HG02981 (cell line): Measurements from ENCODE around the gene ERBB3.

ENCODE experiments used
- ATAC-seq: cut with Tn5 transposase; IDR thresholded peaks from one replicate; pipeline ENCODE4 v1.9.1; 2021; ENCODE audit warnings: mild to moderate bottlenecking, moderate library complexity; ENCODE audit not compliant: unreplicated experiment

Gene ERBB3

DNA sequence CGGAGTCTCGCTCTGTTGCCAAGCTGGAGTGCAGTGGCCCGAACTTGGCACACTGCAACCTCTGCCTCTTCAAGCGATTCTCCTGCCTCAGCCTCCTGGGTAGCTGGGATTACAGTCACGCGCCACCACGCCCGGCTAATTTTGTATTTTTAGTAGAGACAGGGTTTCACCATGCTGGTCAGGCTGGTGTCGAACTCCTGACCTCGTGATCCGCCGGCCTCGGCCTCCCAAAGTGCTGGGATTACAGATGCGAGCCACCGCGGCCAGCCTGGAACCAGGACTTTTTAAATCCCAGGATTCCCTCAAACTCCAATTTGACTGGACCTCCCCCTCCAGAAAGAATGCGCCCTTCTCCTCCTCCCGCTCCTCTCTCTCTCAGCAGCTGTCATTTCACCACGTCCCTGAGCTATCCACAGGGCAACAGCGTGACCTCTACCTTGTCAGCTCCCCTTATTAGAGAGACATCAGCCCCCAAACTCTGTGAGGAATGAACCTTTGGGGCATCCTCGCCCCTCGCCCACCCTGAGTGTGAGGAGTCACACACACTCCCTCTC lies 50.1 kb downstream of the ERBB3 start:
- ATAC-seq: no peak

DNA sequence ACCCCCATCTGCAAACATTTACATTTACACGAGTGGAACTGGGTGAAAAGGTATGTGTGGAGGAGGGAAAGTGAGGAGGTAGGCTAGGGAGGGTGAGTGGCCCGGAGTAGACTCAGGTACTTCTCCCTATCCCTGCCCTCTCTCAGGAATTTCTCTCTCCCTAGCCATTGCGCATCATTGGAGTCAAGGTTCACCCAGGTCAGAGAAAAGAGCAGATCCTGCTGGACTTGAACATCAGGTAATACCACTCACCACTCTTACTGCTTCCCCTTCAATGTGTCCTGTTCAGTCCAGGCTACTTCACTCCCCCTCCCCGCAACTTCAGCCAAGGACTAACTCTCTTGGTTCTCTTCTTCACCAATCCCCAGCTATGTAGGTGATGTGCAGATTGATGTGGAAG lies 50.9 kb downstream of the ERBB3 start:
- no peak for ATAC-seq

DNA sequence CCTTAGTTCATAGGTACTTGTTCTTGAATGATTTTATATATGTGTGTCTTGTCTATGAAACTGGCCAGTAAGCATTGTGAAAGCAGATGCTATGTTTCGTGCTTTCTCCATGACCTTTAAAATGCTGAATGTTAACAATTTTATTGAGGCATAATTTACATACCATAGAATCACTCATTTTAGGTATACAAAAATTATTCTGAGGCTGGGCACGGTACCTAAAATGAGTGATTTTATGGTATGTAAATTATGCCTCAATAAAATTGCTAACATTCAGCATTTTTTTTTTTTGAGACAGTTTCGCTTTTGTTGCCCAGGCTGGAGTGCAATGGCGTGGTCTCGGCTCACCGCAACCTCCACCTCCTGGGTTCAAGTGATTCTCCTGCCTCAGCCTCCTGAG lies 54.9 kb downstream of the ERBB3 start:
- no peak for ATAC-seq

DNA sequence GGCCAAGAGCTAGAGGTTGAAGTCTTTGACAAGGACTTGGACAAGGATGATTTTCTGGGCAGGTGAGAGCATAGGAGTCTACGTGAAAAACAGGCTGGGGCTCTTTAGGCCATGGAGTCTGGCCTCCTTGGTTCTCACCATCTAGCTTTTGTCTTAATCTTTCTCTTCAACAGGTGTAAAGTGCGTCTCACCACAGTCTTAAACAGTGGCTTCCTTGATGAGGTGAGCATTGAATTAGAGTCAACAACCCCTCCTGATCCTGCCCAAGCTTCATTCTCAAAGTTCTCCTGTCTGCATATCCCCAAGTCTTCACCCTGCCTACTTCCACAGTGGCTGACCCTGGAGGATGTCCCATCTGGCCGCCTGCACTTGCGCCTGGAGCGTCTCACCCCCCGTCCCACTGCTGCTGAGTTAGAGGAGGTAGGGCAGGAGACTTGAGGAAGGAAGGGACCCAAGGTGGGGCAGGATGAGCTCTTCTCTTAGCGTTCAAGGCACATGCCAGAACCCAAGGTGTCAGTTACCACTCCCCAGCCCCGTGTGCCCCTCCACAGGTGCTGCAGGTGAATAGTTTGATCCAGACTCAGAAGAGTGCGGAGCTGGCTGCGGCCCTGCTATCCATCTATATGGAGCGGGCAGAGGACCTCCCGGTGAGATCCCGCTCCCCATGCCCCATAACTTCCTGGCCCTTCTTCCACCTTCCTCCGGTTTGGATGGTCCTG lies 58.0 kb downstream of the ERBB3 start:
- ATAC-seq: no peak

DNA sequence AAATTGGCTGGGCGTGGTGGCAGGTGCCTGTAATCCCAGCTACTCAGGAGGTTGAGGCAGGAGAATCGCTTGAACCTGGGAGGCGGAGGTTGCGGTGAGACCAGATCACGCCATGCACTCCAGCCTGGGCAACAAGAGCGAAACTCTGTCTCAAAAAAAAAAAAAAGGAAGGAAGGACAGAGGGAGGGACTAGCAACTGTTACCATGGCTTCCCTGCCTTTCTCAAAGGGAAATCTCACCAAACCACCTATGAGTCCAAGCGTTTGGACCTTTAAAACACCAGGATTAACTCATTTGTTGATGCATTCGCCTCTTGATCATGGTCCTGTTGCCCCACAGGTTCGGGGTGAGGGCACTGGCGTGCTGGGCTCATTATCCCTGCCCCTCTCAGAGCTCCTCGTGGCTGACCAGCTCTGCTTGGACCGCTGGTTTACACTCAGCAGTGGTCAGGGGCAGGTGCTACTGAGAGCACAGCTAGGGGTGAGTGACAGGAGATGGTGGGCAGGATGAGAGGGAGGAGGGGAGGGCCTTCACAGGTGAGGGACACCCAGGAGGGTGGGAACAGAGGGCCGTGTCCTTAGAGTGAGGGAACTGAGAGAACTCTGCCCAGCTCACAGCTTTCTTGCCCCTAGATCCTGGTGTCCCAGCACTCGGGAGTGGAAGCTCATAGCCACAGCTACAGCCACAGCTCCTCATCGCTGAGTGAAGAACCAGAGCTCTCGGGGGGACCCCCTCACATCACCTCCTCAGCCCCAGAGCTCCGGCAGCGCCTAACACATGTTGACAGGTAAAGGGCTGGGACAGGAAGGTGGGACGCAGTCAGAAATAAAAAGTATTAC lies 62.2 kb downstream of the ERBB3 start:
- ATAC-seq: no peak

DNA sequence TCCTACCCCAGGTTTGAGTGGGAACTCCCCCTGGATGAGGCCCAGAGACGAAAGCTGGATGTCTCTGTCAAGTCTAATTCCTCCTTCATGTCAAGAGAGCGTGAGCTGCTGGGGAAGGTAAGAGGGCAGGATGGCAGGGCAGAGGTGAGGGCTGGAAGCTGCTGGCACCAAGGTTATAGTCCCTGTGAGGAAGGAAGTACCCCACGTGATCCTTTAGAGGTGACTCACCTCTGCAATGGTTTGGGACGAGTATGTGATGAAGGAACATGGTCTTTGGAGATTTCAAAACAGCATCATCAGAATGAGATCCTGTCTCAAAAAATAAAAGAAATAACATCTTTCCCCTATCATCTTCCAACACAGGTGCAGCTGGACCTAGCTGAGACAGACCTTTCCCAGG lies 63.3 kb downstream of the ERBB3 start:
- no peak for ATAC-seq

DNA sequence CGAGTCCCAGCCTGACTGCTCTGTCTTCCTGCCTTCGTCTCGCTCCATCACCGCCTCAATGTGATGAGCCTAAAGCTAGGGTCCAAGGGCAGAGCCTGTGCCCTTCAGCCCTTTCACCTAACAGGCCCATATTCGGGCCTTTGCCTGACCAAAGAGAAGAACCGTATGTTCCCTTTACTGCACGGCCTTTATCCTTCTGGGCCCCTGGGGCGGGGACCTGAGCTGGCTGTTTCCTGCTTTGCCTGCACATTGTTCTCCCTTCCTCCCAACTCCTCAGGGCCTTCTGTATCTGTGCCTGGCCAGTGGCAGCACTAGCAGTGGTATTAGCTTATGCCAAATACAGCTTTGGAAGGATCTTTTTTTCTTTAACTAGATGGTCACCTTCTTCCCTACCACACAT lies 63.9 kb downstream of the ERBB3 start:
- no peak for ATAC-seq

DNA sequence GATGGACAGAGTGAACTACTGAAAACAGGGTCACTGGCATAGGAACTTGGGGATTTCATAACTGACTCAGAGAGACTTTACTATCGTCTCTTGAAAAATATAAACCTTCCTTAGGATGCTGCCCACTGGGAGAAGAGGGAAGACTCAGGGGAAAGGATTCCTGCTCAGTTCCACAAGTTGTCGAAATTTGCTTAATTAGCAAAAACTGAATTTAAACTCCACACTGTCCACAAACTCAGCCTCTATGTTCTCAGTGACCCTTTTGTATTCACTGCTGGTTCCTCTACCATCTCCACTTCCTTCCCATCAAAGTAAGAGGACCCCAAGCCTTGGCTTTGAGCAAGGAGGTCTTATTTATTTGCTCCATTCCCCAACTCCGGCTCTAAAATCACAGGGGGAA lies 65.3 kb downstream of the ERBB3 start:
- ATAC-seq: no peak

DNA sequence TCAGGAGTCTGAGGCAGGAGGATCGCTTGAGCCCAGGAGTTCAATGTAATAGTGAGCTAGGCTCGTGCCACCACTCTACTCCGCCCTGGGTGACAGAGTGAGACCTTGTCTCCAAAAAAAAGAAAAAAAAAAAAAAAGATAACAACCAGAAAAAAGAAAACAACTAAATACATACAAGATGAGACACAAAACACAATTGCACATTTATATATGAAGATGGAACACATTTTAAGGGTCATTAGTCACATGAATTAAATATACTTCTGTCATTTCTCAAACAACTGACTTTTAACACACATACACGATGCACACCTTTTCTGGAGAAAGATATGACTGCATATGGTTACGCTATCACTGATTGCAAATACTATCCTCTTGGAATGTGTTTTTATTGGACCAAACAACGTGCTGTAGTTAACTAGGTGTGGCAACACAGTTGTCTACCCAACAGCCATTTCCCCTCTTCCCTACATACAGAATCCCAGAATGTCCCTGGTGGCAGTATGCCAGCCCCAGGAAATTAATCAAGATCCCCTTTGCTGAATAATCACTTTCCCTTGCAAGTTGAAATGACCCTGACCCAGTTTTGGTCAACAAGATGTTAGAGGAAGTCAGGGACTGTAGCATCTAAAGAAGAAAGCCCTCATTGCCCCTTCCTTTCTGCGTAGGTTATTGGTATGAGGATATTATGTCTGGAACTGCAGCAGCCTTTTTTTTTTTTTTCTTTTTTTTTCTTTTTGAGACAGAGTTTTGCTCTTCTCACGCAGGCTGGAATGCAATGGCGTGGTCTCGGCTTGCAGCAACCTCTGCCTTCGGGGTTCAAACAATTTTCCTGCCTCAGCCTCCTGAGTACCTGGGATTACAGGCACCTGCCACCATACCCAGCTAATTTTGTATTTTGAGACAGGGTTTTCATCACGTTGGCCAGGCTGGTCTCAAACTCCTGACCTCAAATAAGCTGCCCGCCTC lies 66.8 kb downstream of the ERBB3 start:
- no peak for ATAC-seq

DNA sequence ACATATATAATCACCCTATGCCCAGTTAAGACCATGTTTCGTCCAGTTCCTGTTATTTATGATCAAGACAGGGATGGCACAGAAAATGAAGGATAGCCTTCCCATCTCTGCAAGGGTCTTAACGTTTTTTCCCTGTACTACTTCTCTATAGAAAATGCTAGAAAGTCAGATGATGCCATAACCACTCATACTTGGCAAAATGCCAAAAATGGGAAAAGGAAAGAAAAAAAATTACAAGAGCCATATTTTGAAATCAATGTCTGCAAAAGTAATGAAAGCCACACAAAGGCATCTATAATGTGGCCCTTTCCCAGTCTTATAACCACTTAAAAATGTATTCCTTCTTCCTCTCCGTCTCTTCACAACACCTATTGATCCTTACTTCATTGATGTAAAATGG lies 70.6 kb downstream of the ERBB3 start:
- ATAC-seq: no peak

DNA sequence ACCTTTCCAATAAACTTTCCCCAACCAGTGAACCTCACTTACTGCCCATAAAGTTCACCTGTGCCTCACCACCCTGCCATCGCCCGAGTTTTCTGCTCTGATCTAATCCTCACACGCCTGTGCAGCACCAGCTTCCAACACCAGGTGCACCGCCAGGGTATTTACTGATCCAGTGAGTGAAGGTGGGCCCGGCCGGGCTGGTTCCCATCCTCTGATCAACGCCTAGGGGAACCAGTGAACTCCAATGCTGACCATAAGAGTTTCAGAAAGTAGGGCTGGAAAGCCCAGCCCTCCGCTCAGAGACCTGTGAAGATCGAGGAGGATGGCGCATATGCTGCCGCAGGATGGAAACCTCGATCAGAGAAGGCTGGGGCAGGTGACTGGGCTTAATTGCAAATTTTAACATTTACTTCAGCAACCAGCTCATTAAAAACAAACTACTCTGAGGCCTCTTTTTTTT lies 71.7 kb downstream of the ERBB3 start:
- ATAC-seq: peak; percentile 47

DNA sequence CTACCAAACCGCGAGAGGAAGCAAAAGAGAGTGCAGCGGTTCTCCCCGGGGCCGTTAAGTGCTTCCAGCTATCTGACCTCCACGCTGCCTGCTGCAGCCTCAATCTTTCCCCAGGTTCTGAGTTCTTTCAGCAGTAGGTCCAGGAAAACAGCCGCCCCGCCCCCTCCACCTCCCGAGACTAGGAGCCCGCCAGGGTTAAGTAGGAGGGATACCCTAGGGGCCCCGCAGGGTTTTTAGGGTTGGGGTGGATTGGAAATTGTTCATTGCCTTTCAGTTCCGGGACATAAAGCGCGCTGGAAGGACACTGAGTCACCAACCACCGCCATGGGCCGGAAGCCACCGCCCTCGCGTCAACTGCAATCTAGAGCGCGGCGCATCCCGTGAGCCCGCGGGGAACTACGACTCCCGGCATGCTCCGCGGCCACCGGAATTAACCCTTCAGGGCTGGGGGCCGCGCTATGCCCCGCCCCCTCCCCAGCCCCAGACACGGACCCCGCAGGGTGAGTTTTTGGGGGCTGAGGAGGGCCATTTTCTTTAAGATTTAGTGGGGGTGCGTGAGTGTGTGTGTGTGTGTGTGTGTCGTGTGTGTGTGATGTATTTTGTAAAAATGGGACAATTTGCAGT lies 72.3 kb downstream of the ERBB3 start, which contains the start of gene MYL6B:
Gene MYL6B (plus strand): TSS at position 456 of the 624 bp plus-strand sequence. CDS start 1,332 bp downstream, outside the sequence.
- peak; percentile 86 for ATAC-seq
